ENCODE measurements around the gene POLR2L.

Gene POLR2L

DNA sequence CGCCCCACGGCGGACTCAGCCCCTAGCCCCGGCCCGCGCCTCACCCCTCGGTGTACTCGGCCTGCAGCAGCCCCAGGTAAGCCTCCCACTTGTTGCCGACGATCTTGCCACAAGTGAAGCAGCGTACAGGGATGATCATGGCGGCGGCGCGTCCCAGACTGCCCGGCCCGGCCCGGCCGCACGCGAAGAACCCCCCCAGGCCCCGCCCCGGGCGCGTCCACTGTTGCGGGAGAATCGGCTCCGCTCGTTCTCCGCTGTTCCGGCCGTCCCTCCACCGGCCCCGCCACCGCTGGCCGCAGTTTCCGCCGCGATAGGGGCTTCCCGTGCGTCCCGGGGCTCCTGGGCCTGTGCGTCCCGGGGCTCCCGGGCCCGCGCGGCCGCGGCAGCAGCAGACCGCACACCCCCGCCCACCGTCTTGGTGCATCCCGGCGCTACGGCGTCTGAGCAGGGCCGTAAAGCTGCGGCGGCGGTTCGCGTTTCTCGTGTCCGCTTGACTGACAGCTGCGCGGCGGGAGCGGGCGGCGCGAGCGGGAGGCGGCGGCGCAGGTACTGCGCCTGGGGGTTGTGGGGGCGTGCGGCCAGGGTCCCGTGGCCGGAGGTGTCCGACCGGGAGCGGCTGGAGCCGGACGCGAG lies at the start of gene POLR2L, which contains the start of gene TSPAN4:
Gene POLR2L, minus strand, starts transcription at position 160 of the 633 bp plus-strand sequence. Its CDS starts 21 bp downstream, at position 139.
Gene TSPAN4, plus strand, starts transcription at position 483 of the 633 bp plus-strand sequence. CDS start 7,453 bp downstream, outside the sequence.
- peak; percentile 53 for DNase-seq

DNA sequence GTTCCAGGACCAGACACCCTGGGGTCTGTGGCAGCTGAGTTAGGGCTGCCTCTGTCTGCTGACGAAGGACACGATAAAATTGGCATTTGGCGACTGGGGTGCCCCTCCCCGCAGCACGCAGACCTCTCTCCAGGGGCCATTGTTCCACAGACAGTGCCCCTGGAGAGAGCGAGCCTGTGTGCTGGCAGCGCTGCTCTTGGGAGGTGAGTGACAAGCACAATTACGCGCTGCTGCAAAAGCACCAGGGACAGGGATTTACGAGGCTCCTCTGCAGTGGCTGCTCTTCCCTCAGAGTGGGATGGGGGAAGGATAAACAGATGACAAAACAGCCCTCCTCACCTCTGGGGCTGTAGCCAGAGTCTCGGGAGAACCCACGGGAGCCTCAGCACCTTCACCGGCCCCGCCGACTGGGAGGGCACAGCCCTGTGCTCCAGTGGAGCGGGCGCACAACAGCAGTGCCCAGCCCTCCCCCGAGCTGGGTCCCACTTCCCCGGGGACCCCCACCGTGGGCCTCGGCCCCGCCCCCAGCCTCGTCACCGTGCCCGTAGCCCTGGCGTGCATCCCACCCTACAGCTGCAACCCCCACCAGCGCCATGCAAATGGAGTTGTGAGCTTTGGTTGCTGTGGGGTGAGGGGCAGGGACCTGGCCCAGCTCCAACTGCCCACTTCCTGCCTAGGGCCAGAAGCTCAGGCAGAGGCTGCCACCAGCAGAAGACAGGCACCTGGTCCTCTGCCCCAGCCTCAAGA lies 48.6 kb upstream of the POLR2L start:
- DNase-seq: peak; percentile 52

DNA sequence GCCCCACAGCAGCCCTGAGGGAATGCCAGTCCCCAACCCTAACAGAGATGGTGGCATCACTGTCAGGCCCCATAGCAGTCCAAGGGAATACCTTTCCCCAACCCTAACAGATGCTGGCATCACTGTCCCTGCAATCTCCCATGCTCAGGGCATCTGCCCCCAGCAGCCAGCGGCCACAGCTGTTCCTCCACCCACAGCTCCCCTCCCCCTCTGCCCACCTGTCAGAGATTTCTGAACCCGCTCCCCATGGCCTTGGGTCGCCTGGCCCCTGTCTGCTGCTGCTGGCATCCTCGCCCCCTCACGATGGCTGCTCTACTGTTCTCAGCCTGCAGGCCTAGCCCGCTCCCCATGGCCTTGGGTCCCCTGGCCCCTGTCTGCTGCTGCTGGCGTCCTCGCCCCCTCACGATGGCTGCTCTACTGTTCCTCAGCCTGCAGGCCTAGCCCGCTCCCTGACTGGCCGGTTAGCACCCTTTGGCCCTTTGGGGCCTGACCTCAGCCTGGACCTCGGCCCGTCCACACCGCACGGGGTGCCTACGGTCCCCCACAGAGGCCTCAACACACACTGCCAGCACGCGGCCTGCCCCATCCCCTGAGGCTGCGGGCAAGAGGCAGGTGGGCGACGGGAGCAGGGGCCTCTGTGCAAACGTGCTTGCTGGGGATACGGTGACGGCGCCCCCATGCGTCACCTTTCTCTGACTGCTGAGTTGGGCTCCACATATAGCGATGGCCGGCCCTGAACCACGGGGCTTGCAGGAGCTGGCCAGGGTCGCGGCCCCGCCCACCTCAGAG lies 47.6 kb upstream of the POLR2L start:
- peak; percentile 36 for DNase-seq

DNA sequence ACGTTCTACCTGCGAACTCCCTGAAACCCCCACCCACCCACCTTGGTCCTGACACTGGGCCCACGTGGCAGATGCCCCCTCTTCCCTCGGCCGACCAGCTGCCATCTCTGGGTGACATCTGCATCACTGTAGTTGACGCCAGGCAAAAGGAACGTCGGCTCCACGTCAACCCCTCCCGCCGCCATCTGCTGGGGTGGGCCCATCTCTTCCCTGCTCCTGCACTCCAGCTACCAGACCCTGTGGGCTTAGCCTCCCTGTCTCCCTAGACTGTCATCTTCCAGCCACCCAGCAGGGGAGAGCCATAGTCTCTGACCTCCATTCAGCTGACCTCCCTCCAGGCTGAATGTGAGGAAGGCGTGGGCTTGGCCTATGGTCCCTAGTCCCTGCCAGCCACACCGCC lies 46.9 kb upstream of the POLR2L start:
- peak; percentile 69 for DNase-seq

DNA sequence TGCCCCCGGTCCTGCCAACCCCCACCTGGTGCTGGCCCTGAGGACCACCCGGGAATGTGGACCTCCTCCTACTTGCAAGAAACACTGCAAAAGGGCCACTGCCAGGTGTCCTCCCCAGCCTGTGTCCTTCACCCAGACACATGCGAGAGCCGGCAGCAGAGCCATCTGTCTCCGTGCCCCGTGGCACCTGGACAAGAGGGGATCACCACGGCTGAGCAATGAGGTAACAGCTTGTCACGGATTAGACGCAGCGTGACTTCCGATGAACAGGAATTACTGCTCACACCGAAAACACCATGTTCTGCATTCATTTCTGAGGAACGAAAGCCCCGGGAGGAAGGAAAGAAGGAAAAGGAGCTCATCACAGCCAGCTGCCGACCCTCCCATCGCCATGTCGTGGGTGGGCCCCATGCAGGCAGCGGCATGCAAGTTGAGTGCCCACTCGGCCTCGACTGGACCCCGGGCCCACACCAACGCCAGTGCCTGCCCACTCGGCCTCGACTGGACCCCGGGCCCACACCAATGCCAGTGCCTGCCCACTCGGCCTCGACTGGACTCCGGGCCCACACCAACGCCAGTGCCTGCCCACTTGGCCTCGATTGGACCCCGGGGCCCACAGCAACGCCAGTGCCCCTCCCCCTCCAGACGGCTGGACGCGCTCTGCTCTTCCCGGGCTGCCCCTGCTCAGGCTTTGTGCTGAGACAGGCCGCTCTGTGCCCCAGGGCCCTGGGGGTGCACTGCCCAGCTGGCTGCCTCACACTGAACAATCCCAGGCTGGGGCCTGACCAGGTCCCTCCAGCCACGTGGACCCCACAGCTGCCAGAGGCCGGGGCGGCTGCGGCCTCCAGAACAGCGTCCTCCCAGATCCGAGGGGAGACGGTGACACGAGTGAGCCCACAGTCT lies 46.2 kb upstream of the POLR2L start:
- no peak for DNase-seq

DNA sequence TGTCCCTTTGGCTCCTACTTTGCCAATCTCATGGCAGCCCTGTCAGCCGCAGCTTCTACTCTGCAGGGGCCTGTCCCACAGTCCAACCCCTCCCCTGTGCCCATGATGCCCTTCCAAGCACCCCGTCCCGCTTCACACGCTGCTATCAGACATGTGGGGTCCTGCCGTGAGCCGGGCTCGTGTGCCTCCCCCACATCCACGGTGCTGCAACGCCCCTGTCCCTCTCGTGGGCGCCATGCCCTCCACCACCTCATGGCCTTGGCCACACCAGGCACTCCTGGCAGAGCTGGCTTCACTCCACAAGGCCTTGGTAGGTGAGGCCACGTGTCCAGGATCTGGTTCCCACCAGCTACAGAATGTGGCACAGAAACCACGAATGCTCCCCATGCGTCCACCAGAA lies 45.3 kb upstream of the POLR2L start:
- DNase-seq: no peak

DNA sequence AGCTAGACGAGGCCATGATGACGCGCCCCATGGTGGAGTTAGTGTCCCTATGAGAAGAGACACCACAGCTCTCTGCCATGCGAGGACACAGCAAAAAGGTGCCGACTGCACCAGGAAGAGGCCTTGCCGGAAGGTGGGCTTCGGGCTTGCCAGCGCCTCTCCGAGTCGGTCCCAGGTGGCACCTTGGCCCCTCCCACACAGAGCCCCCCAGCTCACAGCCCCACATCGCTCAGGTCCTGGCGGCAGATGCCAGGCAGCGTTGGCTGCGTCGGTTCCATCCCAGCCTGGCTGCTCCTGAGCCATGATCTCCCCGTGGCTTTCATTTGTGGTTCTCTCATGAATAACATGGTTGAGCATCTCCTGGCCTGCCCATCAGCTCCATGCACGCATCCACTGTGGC lies 44.2 kb upstream of the POLR2L start:
- DNase-seq: no peak

DNA sequence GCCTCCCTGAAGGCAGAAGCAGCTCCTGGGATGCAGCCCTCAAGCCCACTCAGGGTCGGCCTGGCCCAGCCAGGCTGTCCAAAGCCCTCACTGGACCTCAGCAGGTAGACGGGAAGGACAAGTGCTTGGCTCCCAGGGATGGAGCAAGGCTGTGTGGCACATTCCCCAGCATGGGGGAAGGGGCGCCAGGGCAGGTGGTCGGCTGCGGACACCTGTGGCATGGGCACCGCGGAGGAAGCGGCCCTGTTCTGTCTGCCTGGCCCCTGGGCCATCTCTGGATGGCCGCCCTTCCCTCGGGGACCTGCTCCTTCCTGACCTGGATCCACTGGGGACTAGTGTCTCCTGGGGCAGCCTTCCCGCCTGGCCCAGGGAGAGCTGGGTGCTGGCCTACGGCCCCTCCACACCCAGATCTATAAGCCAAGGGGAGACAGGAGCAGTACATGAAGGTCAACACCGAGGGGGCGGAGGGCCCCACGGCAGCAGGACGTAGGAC lies 42.3 kb upstream of the POLR2L start:
- DNase-seq: no peak

DNA sequence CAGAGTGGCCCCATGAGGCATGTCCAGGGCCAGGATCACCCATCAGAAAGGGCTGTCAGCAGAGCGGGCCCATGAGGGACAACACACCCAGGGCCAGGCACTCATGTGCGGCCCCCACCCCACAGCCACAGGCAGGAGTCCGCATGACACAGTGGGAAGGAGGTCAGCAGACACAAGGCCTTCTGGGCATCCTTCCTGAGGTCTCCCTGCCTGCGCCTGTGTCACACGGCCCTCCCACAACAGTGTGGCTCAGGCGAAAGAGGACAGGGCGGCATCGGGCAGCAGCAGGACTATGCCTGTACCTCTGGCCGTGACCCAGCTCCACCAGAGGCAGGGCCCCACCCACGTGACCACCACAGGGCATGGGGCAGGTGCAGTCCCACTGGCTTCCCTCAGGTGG lies 41.2 kb upstream of the POLR2L start:
- DNase-seq: no peak

DNA sequence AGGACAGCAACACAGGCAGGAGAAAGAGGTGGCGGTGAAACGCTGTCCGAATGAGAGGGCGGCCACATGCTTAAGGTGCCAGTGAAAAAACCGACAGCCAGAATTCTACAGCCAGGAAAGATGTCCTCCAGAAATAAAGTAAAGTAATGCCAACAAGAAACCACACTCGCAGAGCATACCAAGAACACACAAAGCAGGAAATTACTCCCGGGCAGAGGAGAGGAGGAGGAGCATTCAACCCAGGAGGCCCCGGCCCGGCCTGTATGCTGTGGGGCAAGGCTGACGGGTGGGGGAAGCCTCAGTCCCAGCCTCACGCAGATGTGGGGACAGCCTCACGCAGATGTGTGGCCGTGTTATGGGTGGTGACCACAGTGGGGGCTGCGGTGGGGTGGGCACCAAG lies 40.3 kb upstream of the POLR2L start:
- no peak for DNase-seq

DNA sequence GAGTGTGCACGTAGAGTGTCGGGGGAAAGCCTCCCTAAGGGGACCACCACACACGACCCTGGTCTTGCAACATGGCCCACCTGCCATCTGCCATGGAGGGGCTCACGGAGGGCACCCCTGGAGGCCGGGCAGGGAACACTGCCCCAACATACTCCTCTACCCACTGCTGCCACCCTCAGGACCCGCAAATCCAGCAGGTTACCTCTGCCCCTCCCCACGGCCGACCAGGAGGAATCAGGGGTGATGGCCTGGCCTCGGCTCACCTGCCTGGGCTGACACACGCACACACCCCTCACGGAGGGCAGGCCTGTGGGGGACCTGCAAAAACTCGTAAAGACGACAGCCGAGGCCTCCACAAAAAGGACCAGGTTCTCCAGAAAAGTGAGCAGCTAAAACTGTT lies 38.1 kb upstream of the POLR2L start:
- no peak for DNase-seq

DNA sequence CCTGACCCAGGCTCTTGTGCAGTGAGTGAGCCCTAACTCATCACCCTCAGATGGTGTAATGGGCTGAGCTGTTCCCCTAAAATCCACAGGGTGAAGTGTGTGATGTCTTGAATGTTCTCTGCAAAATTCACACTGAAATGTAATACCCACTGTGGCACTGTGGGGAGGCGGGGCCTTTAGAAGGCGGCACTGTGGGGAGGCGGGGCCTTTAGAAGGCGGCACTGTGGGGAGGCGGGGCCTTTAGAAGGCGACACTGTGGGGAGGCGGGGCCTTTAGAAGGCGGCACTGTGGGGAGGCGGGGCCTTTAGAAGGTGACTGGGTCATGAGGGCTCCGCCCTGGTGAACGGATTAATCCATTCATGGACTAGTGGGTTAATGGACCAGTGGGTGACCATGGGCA lies 35.2 kb upstream of the POLR2L start:
- DNase-seq: no peak

DNA sequence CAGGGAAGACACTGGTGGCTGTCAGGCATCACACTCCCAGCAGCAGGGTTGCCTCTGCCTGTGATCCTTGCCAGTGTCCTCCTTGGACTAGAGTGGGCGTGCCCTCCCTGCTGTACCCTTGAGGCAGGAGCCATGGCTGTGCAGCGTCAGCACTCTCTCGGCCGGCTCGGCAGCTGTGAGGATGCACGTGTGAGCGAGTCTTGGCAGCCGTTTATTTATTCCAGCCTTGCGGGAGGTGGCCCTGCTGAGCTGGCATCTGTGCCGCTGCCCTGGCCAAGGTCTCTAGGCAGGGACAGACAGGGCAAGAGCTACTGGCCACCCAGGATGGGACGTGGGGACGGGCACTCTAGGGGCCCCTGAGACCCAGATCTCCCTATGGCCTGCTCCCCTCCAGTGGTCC lies 34.2 kb upstream of the POLR2L start:
- peak; percentile 82 for DNase-seq

DNA sequence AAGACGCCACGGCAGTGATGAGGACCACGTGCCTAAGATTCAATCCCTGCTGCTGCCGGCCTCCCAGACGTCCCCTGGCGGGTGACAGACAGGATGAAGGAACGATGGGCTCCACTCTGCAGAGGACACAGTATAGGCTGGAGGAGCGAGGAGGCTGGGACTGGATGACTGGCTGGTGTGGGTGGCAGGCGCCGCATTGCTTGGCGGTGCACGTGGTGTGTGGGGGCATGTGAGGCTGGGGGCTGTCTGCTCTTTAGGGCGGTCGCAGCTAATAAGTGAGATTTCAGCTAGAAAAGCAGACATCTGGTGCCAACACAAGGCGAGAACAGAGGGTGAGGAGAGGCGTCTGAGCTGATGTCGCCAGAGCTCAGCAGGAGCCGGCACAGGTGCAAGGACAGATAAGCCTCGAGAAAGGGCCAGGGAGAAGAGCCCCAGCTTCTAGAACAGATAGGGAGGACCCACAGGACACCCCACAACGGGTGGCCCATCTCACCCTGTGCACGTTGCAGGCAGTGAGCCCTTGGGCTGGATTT lies 33.5 kb upstream of the POLR2L start:
- peak; percentile 79 for DNase-seq

DNA sequence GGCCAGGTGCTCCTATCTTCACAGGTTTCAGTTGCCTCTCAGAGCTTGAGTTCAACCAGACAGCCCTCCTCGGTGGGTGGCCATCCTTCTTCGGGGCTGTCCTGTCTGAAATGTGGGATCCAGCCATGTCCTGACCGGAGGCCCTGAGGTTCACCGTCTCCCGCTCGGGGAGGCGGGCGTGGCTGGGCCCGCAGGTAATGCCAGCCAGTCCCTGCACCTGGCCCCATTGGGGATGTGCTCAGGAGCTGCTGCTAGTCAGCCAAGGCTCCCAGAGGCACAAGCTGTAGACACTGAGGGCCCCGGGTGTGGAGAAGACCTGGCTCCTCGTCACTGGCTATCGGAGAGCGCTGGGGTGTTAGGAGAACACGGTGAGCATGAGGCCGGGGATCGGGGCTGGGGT lies 32.9 kb upstream of the POLR2L start:
- DNase-seq: no peak

DNA sequence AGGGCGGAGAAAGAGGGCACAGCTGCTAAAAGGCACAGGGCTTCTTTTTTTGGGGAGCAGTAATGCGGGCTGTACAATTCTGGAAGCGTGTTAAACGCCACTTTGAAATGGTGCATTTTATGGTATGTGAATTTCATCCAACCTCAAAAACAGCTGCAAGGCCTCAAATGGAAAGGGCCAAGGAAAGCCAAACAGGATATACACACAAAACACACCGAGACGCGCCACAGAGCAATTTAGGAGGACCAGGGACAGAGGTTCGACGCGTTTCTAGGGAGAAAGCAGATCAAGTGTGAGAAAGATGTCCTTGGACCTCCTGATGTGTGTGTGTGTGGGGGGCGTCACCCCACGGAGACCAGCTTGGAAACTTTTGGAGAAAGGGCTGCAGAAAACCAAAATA lies 31.4 kb upstream of the POLR2L start:
- DNase-seq: no peak

DNA sequence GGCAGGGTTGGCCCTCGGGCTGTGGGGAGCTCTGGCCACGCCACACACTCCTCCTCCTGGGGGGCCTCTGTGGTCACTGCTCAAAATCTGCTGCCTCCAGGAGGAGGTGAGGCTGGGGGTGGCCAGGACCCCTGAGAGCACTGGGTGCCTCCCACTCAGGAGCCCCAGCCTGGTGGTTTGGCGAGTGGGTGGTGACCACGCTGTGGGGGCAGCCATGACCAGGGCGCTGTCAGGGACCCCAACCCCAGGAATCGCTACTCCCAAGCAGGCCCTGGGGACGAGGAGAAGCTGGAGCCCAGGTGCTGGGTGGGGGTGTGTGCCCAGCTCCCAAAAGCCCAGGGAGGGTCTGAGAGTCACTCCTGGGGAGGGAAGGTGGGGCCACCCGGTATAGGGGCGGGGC lies 30.5 kb upstream of the POLR2L start:
- DNase-seq: no peak

DNA sequence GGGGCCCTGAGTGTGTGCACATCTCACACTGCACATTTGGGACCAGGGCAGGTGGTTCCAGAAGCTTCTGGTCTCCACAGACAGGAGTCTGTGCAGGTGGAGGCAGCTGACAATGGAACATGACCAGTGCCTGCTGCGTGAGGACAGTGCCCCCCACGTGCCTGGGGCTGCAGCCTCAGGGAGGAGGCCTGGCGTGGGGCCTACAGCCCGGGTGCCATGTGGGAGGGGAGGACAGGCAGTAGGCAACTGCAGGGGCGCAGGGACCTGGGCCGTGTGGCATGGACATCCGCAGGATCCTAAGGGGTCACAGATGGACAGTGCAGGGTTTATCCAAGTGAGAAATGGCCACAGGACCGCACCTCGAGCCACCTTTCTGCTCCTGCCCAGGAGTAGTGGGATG lies 29.1 kb upstream of the POLR2L start:
- DNase-seq: no peak

DNA sequence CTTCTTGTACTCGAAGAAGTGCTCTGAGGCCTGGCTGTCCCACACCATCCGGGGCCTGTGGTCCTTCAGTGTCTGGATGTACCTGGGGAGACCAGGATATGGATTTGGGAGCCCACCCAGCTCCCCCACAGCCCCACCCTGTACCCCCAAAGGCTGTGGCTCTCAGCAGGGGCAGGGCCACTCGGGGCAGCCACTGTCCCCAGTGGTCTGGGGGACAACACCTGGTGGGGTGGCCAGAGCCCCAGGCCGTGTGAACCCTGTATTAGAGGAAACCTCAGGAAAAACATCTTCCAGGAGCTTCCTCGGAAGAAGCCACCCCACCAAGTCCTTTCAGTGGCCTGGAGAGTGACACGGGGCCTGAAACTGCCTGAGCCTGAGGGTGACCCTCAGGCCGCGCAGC lies 28.1 kb upstream of the POLR2L start:
- DNase-seq: no peak

DNA sequence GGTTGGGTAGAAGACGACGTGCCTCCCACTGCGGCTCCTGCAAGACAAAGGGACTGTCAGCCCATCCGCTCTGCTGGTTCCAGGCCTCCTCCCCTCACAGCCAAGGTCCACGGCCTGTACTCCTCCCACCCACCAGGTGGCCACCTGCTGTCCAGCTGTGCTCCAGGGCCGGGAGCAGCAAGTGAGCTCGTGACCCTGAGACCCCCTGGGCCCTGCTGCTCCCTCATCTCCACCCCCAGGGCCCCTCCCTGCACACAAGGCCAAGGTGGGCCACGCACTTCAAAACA lies 27.7 kb upstream of the POLR2L start:
- no peak for DNase-seq

DNA sequence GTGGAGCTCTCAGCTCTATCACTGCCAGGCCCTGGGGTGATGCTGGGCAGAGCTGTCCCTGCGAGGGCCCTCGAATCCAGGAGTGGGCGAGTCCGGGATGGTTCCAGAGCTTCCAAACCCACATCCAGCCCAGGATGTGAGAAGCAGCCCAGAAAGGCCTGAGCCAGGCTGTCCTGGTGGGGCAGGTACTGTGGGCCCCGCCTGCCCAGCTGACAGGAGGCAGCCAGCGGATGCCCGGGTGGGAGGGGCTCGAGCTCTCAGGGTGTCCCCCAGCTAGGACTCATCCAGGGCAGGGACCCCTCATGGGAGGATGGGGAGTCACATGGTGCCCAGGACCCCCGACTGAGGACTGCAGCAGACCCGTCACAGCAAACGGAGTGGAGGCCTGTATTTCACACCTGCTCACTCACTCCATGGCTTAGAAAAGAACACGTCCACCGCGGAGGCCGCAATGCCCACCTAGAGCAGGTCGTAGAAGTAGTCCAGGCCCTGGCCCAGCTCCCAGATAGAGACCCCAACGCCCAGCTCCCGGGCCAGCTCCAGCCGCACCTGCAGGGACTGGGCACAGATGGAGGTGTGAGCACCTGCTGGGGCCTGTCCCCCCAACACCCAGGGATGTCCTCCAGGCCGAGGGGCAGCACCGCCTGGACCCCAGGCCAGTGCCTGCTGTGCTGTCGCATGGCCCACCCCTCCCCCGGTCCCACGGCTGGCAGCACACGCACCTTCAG lies 27.2 kb upstream of the POLR2L start:
- DNase-seq: no peak

DNA sequence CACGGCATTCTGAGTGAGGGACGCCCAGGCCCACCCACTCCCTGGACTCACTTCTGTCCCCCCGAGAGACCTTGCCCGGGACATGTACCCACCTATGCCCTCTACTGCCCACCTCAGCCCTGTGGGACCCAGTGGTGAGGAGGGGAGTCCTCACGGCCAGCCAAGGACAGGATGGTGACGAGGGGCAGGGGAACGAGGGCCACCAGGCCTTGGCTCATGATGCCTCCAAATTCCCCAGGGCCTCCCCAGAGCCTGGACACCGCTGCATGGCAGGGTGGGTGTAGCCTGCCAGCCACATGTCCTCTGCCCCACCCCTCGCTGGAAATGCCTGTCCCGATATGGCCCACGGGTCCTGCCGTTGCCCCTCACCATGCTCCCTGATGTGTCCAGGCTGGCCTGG lies 26.5 kb upstream of the POLR2L start:
- DNase-seq: no peak

Data from NCI-H1694 (cell line).